Measurements from ENCODE around the gene TRMT112.

DNA sequence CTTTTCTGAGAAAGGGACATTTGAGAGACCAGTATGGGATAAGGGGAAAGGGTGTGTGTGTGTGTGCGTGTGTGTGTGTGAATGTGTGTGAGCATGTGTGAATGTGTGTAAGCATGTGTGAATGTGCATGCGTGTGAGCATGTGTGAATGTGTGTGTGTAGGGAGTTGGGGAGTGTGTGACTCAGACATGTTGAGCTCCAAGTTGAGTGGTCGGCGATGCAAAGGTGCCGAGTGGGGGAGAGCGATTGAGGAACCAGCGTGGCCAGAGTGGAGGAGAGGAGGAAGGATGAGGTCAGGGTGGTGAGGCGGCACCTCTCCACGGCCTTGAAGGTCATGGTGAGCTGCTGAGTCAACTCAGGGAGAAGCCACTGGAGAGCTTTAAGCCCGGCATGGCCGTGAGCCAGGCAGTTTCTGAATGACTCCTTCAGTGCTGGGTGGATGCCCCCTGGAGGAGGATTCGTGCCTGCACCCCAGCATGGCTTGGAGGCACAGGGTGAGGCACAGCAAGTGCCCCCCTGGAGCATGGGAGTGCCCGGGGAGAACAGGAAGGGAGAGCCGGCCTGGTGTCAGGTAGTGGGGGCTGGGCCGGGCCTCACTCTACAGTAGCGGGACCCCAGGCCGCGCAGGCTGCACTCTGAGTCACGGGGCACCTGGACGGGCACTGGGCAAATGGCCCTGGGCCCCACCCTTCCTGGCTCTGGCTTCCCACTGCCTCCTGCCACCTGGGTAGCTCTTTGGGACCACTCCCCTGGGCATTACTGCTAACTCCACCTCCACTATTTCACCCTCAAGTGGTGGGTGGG lies 14.4 kb upstream of the TRMT112 start:
- TF ChIP-seq YY1 (IDR thresholded peaks at IDR 0.05; ENCODE audit: insufficient read depth, insufficient read length), result no peak
- no peak for TF ChIP-seq ZNF274 (IDR thresholded peaks at IDR 0.05; ENCODE audit: low read depth, low read length)

Data from NT2/D1 (cell line).